Activated CD8-positive, alpha-beta memory T cell treated with anti-CD3 and anti-CD28 coated beads, Interleukin-2, amount 50 U/mL, for 4 hours (primary cell): Measurements from ENCODE around the gene MYH4.

Experiments
- DNase-seq: peaks from one replicate; pipeline ENCODE4 v3.0.0-alpha.2; 2020

Gene MYH4

DNA sequence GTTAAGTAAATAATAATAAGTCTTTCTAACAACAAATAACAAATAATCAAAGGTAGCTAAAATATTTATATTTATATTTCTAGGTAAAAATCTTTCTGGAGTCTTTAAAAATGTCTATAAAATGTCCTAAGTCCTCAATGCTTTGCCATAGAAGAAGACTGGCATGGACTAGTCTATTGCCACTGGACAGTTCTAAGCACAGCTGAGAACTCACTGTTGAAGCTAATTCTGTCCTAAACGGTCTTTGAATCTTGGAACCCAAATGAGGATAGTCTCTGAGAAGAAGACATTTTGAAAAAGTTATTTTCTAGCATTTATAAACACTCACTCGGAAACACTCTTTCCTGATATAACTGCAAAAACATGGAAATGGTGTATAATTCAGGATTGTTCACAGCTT, 48.1 kb downstream of the MYH4 start:
- no peak for DNase-seq

DNA sequence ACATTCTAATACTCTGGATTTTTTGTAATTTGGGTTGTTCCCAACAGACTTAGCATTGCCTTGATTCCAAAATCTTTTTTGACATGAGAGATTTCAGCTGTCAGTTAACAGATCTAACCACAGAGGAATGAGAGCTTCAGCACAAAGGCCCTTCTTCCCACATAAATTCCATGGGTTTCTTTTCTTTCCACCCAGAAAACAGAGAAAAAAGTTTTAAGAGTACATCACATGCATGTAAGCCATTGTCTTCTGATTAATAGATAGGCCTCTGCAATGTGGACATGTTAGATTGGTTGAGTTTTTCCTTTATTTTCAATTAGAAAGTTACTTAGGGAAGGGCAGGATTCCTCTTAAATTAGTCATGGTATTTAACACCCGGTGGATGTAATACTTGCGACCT, 48.5 kb downstream of the MYH4 start:
- no peak for DNase-seq

DNA sequence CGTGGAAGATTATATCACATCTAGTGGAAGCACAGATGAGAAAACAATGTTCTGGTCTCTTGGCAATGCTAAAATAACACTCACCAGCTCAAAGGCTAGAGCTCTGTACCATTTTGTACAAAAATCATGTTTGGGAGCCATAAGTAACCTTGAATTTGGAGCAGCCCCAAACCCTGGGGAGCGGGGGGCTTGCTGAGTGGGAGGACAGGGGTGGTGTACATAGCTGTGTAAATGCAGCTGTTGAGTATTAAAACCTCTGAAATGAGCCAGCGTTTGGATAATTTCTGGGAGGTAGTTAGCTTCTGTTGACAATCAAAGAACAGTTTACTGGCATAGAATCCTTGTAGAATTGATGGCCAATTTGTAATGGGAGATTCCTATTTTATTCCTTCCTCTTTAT, 51.9 kb downstream of the MYH4 start:
- DNase-seq, result no peak

DNA sequence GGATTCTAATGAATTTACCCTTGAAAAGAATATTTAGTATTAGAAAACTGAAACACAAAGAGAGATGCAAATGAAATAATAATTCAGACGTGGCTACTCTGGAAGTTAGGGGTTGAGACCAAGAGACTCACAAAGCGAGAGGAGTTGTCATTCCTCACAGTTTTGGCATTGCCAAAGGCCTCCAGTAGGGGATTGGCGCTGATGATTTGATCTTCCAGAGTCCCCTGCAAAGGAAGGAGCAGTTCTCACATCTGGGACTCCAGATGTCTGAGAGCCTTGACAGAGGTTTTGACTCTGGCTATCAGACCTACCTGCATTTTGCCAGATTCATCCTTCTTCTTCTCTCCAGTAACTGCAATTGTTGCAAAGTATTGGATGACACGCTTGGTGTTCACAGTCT, 54.2 kb downstream of the MYH4 start:
- no peak for DNase-seq

DNA sequence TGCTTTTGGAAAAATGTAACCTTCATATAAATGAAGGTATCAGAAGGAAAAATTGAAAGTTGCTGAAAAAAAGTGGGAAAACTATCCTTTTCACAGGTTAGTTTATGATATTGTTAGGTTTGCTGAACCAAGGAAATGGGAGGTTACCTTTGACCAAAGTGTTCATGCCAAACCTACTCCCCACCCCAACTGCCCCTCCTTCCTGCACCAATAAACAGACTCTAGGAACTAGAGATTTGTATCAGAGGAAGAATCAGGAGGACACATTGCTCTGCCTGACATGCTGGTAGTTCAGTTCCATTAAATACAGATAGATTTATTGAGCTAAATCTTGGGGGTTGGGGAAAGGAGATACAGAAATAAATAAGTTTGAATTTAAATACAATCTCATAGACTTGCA, 65.8 kb downstream of the MYH4 start:
- no peak for DNase-seq

DNA sequence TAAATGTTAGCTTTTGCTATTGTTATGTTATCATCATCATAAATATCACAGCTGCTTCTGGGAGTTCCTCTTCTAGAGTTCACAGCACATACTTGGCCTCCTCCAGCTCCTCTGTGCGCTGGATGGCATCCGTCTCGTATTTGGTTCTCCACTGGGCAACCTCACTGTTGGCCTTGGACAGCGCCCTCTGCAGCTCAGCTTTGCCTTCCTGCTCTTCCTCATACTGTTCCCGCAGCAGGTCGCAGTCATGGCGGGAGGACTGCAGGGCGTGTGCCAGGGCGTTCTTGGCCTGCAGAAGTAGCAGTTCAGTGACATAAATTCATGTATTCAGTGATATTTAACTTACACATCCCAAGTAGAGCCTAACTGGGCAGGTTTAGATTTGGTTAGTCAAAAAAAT, 71.0 kb downstream of the MYH4 start:
- no peak for DNase-seq

DNA sequence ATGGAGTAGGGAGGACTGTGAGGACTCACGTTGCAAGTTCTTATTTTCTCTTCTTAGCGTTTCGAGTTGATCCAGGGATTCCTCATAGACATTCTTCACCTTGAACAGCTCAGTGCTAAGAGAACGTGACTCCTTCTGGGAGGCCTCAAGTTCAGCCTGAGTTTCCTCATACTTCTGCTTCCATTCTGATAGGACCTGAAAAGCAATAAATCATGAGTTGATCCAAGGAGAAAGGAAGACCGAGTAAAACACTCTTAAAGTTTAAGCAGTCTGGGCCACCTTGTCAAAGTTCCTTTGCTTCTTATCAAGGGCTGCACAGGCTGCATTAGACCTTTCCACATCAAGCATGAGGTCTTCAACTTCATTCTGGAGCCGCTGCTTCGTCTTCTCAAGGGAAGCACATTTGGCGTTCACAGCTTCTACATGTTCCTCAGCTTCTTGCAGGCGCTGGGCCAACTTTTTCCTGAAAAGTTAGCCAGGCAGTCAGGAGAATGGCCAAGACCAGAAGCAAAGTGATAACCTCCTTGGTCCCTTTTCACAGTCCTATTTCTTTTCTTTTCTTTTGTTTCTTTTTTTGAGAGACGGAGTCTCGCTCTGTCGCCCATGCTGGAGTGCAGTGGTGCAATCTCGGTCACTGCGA, 72.7 kb downstream of the MYH4 start:
- DNase-seq, result no peak

DNA sequence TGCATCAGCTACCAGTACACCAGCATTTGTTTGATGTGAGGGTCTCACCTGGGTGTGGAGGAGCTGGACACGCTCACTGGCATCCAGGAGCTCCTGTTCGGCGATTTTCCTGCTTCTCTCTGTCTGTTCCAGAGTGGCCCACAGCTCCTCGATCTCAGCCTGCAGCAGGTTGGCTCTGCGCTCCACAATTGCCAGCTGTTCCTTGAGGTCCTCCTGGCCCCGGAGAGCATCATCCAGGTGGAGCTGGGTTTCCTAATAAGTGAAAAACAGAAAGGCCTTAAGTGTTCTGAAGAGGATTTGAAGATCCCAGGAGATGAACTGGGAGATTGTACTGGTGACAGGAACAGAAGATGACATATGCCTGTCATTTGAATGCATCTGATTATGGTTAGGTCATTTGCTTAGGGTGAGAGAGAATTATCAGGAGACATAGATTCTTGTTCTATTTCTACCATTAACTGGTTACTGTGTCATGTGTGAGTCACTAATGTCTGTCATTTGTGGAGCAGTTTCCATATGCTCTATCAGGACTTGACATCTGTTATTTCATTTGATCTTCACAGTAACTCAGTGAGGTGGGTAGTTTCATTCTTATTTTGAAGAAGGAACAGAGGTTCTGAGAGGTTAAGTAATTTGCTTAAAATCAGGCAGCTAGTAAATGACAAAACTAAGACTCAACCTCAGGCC, 75.0 kb downstream of the MYH4 start:
- no peak for DNase-seq
